Ureter (tissue), 1 donor: ENCODE results near the gene NTRK2. TPM values are rescaled to one million over a fixed set of nuclear protein-coding genes. Genes with fewer than 3 reads are reported as not detected.

Source experiments
- DNase-seq: peaks from one replicate; pipeline ENCODE4 v3.0.0-alpha.2; 2020; ENCODE audit warnings: low spot score
- total RNA-seq: library from RNA; stranded (reverse); gene quantifications from one replicate; pipeline ENCODE4 v1.2.4, GENCODE V29; 2023
- donor health status: DM: yes; HTN: yes; CAD: no.

The NTRK2 gene
- total RNA-seq, 1 donor from 2014 or later: 3.0 TPM

- DNase-seq: no peak
Measured at GRCh38 chr9:84818791-84819190, 149.3 kb downstream of the NTRK2 start.

GRCh38 chr9:84819491-84819991 lies 150.0 kb downstream of the NTRK2 start:
- DNase-seq: no peak

- DNase-seq: no peak
Measured at GRCh38 chr9:84821431-84821830, 151.9 kb downstream of the NTRK2 start.

- DNase-seq: no peak
Measured at GRCh38 chr9:84822589-84823233, 153.2 kb downstream of the NTRK2 start.

GRCh38 chr9:84823421-84824271 lies 154.1 kb downstream of the NTRK2 start:
- no peak for DNase-seq

GRCh38 chr9:84827216-84827765 lies 157.8 kb downstream of the NTRK2 start:
- no peak for DNase-seq

GRCh38 chr9:84828046-84828445 lies 158.5 kb downstream of the NTRK2 start:
- no peak for DNase-seq

GRCh38 chr9:84829471-84829870 lies 159.9 kb downstream of the NTRK2 start:
- DNase-seq: no peak

- DNase-seq: no peak
Measured at GRCh38 chr9:84829997-84830696, 160.6 kb downstream of the NTRK2 start.

- DNase-seq: no peak
Measured at GRCh38 chr9:84831377-84831776, 161.8 kb downstream of the NTRK2 start.

GRCh38 chr9:84832453-84832852 lies 162.9 kb downstream of the NTRK2 start:
- no peak for DNase-seq

- DNase-seq: no peak
Measured at GRCh38 chr9:84834426-84834825, 164.9 kb downstream of the NTRK2 start.

- DNase-seq: no peak
Measured at GRCh38 chr9:84835745-84836144, 166.2 kb downstream of the NTRK2 start.

GRCh38 chr9:84838879-84839278 lies 169.3 kb downstream of the NTRK2 start:
- DNase-seq: no peak

GRCh38 chr9:84839541-84839940 lies 170.0 kb downstream of the NTRK2 start:
- DNase-seq: no peak

- no peak for DNase-seq
Measured at GRCh38 chr9:84841931-84842330, 172.4 kb downstream of the NTRK2 start.

GRCh38 chr9:84843175-84843824 lies 173.8 kb downstream of the NTRK2 start:
- no peak for DNase-seq

- no peak for DNase-seq
Measured at GRCh38 chr9:84845956-84846900, 176.7 kb downstream of the NTRK2 start.

- DNase-seq: no peak
Measured at GRCh38 chr9:84846906-84847305, 177.4 kb downstream of the NTRK2 start.

- no peak for DNase-seq
Measured at GRCh38 chr9:84849049-84849448, 179.5 kb downstream of the NTRK2 start.
